Uterus (tissue), 2 donors: ENCODE results near the gene MAPT.

Experiments
- POLR2A ChIP-seq, 2 donors: fragments of 450-650 bp; IDR thresholded peaks; one replicate each; pipeline ENCODE4 v1.6.1; 2016; ENCODE audit warnings: antibody characterized with exemption in 2 of 2, mild to moderate bottlenecking in 1 of 2, moderate library complexity in 1 of 2
- TF ChIP-seq, protein P1 (sequence below), 4 experiments: fragments of 200-600 bp in 2 of 4; fragments of 450-650 bp in 2 of 4; sonication (generic) in 2 of 4; IDR thresholded peaks; one replicate each; pipeline ENCODE4 v1.5.1; 2016 to 2019; ENCODE audit warnings: antibody characterized with exemption in 4 of 4, mild to moderate bottlenecking in 2 of 4, moderate library complexity in 1 of 4

DNA sequence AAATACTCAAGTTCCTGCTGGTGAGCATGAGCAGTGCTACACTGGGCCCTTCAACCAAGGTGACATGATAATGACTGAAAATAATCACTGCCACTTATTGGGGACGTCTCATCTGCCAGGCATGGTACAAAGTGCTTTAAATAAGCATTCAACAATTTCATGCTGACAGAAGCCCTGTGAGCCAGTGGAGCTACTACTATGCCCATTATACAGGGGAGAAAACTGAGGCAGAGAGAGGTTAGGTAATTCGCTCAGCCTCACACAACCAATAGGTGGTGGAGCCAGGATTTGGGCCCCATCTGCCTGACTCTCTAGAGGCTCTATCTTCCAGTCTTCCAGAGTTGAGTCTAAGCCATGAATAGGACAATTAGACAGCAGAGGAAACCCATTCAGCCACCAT, 74.4 kb downstream of the MAPT start:
- TF ChIP-seq POLR2A (IDR thresholded peaks at IDR 0.05) = no peak
- TF ChIP-seq, protein P1, sequence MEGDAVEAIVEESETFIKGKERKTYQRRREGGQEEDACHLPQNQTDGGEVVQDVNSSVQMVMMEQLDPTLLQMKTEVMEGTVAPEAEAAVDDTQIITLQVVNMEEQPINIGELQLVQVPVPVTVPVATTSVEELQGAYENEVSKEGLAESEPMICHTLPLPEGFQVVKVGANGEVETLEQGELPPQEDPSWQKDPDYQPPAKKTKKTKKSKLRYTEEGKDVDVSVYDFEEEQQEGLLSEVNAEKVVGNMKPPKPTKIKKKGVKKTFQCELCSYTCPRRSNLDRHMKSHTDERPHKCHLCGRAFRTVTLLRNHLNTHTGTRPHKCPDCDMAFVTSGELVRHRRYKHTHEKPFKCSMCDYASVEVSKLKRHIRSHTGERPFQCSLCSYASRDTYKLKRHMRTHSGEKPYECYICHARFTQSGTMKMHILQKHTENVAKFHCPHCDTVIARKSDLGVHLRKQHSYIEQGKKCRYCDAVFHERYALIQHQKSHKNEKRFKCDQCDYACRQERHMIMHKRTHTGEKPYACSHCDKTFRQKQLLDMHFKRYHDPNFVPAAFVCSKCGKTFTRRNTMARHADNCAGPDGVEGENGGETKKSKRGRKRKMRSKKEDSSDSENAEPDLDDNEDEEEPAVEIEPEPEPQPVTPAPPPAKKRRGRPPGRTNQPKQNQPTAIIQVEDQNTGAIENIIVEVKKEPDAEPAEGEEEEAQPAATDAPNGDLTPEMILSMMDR (IDR thresholded peaks at IDR 0.05) = no peak
